Mesenchymal stem cell (in vitro differentiated cells and primary cell): ENCODE data around the gene MEF2A.

ENCODE experiments used
- DNase-seq: peaks from one replicate; pipeline ENCODE4 v3.0.0-alpha.2; 2013
- H2AFZ ChIP-seq: one replicate; pipeline ENCODE4 v1.6.1; 2013; ENCODE audit warnings: low read depth, mild to moderate bottlenecking, control low read depth, inconsistent platforms, low read length, moderate library complexity
- H2AK5ac ChIP-seq: 2 replicates; pipeline ENCODE4 v1.6.1; 2013; ENCODE audit warnings: low read length, moderate library complexity, mild to moderate bottlenecking, inconsistent platforms; ENCODE audit not compliant: severe bottlenecking
- H2BK120ac ChIP-seq: one replicate; pipeline ENCODE4 v1.6.1; 2013; ENCODE audit warnings: low read depth, mild to moderate bottlenecking, inconsistent platforms, low read length, moderate library complexity
- H2BK12ac ChIP-seq, 2 experiments: one replicate each; pipeline ENCODE4 v1.6.1; 2013; ENCODE audit warnings: inconsistent platforms in 2 of 2, low read length in 2 of 2, mild to moderate bottlenecking in 2 of 2, moderate library complexity in 2 of 2, control low read depth in 1 of 2
- H2BK15ac ChIP-seq: one replicate; pipeline ENCODE4 v1.6.1; 2013; ENCODE audit warnings: mild to moderate bottlenecking, low read depth, inconsistent platforms; ENCODE audit not compliant: poor library complexity, severe bottlenecking
- H2BK5ac ChIP-seq: 2 replicates; pipeline ENCODE4 v1.6.1; 2013; ENCODE audit warnings: low read depth, mild to moderate bottlenecking, low read length, control low read depth, inconsistent platforms; ENCODE audit not compliant: poor library complexity, severe bottlenecking
- H3K14ac ChIP-seq, 2 experiments: one replicate each; pipeline ENCODE4 v1.6.1; 2013; ENCODE audit warnings: inconsistent platforms in 2 of 2, low read length in 2 of 2, control low read depth in 1 of 2, mild to moderate bottlenecking in 1 of 2, moderate library complexity in 1 of 2
- H3K18ac ChIP-seq, 2 experiments: one replicate each; pipeline ENCODE4 v1.6.1; 2013; ENCODE audit warnings: inconsistent platforms in 2 of 2, low read length in 2 of 2, control low read depth in 1 of 2, low read depth in 1 of 2, mild to moderate bottlenecking in 1 of 2
- H3K23ac ChIP-seq, 2 experiments: one replicate each; pipeline ENCODE4 v1.6.1; 2013; ENCODE audit warnings: inconsistent platforms in 2 of 2, low read length in 2 of 2, mild to moderate bottlenecking in 2 of 2, moderate library complexity in 2 of 2, control low read depth in 1 of 2
- H3K27ac ChIP-seq: 2 replicates; pipeline ENCODE4 v1.5.1; 2013; ENCODE audit warnings: mild to moderate bottlenecking, moderate library complexity, low read length, control low read depth, inconsistent platforms; ENCODE audit not compliant: poor library complexity, severe bottlenecking
- H3K27me3 ChIP-seq, 2 experiments: 2 replicates each; pipeline versions ENCODE4 v1.6.1 to v1.7.0; 2013; ENCODE audit warnings: low read length in 2 of 2, mild to moderate bottlenecking in 2 of 2, moderate library complexity in 2 of 2, control low read depth in 1 of 2, inconsistent platforms in 1 of 2; ENCODE audit not compliant: control insufficient read depth in 1 of 2, insufficient read depth in 1 of 2
- H3K36me3 ChIP-seq, 2 experiments: 2 replicates each; pipeline versions ENCODE4 v1.6.1 to v1.7.0; 2013; ENCODE audit warnings: low read length in 2 of 2, control low read depth in 1 of 2, inconsistent platforms in 1 of 2, low read depth in 1 of 2, mild to moderate bottlenecking in 1 of 2; ENCODE audit not compliant: insufficient read depth in 2 of 2, control insufficient read depth in 1 of 2
- H3K4ac ChIP-seq, 2 experiments: one replicate each; pipeline ENCODE4 v1.6.1; 2013; ENCODE audit warnings: inconsistent platforms in 2 of 2, low read length in 2 of 2, mild to moderate bottlenecking in 2 of 2, moderate library complexity in 2 of 2, control low read depth in 1 of 2, low read depth in 1 of 2
- H3K4me1 ChIP-seq: 2 replicates; pipeline ENCODE4 v1.6.1; 2013; ENCODE audit warnings: low read depth, low read length, control low read depth; ENCODE audit not compliant: control insufficient read depth, insufficient read depth
- H3K4me2 ChIP-seq: 2 replicates; pipeline ENCODE4 v1.6.1; 2013; ENCODE audit warnings: low read length, mild to moderate bottlenecking, inconsistent platforms; ENCODE audit not compliant: poor library complexity, severe bottlenecking
- H3K4me3 ChIP-seq, 2 experiments: 2 replicates each; pipeline versions ENCODE4 v1.5.1 to v1.7.0; 2013; ENCODE audit warnings: low read length in 2 of 2, mild to moderate bottlenecking in 2 of 2, control low read depth in 1 of 2, low read depth in 1 of 2; ENCODE audit not compliant: insufficient read depth in 1 of 2
- H3K79me1 ChIP-seq: replicated peaks from 2 replicates; pipeline ENCODE4 v1.6.1; 2013; ENCODE audit warnings: mild to moderate bottlenecking, control low read depth, low read length, inconsistent platforms; ENCODE audit not compliant: poor library complexity, severe bottlenecking
- H3K9ac ChIP-seq: 2 replicates; pipeline ENCODE4 v1.7.0; 2013; ENCODE audit warnings: mild to moderate bottlenecking, low read length, moderate library complexity
- H3K9me3 ChIP-seq: 2 replicates; pipeline ENCODE4 v1.7.0; 2013; ENCODE audit warnings: mild to moderate bottlenecking, low read length; ENCODE audit not compliant: control insufficient read depth
- H4K8ac ChIP-seq: one replicate; pipeline ENCODE4 v1.6.1; 2013; ENCODE audit warnings: inconsistent platforms, mild to moderate bottlenecking, low read length, moderate library complexity
- H4K91ac ChIP-seq: one replicate; pipeline ENCODE4 v1.6.1; 2013; ENCODE audit warnings: mild to moderate bottlenecking, low read length, inconsistent platforms
- WGBS: methylation state at CpG from one replicate; pipeline ENCODE4 v1.1.7; 2013; ENCODE audit warnings: mixed read lengths; 5-methylcytosine and 5-hydroxymethylcytosine counted together

Gene MEF2A

DNA sequence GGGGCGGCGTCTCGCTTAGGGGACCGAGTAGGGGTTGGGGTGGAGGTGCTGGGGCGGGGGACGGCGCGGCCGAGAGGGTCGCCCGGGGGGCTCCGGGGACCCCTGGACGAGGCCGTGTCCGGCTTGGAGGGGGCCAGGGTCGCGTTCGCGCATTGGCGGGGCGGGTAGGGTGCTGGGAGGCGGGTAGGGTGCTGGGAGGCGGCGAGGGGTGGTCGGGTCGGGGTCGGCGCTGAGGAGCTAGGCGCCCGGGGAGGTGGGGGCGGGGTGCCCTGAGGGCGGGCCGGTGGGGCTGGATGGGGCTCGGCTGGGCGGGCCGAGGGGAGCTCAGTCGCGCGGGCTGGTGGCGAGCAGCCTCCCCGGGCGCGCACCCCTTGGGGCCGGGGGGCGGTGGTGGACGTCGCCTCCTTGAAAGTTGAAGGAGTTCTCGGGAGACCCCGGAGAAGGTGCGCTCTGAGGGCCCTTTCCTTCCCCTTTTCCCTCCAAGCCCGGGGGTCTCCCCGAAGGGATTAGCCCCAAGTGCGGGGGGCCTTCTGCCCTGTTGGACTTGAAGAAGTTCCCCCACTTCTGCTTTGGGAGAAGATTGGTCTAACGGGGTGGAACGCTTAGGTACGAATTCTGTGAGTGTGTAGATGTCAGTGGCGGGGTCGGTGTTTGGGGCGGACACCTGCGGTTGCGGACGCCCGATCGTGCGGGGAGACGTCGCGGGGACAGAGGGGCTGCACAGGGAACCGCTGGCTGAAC, 543 bp downstream of the MEF2A start:
- H3K14ac ChIP-seq: peak overlapping the region; percentile 25 to 95
- peak overlapping the region in 1 of 2 experiments; percentile 93 for H3K23ac ChIP-seq
- H2BK12ac ChIP-seq: peak overlapping the region in 1 of 2 experiments; percentile 70
- peak overlapping the region; percentile 40 for H4K8ac ChIP-seq
- H3K9ac ChIP-seq: peak overlapping the region; percentile 97
- no peaks in the 10 kb centered on the region for H3K36me3 ChIP-seq
- under 1% methylated on average over 32 of the region's 69 CpGs for WGBS
- peak overlapping the region; percentile 89 for H2BK120ac ChIP-seq
- no peak overlapping the region for H2AFZ ChIP-seq
- peaks cover 0 to 5% of the 10 kb centered on the region in 2 experiments for H3K27me3 ChIP-seq
- peak overlapping the region; percentile 98 for H3K18ac ChIP-seq
- peak; percentile 17 for DNase-seq
- H3K27ac ChIP-seq: no peak overlapping the region
- no peak overlapping the region for H2AK5ac ChIP-seq
- peak overlapping the region; percentile 86 for H4K91ac ChIP-seq
- H3K4me2 ChIP-seq: peak overlapping the region; percentile 89
- H3K4me3 ChIP-seq: peak overlapping the region; percentile 89
- peaks cover 6% of the 10 kb centered on the region for H3K79me1 ChIP-seq
- peak overlapping the region; percentile 59 for H2BK5ac ChIP-seq
- no peaks in the 10 kb centered on the region for H3K9me3 ChIP-seq
- H3K4me1 ChIP-seq: peaks cover 3% of the 10 kb centered on the region
- H2BK15ac ChIP-seq: peak overlapping the region; percentile 95
- peak overlapping the region; percentile 94 to 96 for H3K4ac ChIP-seq

DNA sequence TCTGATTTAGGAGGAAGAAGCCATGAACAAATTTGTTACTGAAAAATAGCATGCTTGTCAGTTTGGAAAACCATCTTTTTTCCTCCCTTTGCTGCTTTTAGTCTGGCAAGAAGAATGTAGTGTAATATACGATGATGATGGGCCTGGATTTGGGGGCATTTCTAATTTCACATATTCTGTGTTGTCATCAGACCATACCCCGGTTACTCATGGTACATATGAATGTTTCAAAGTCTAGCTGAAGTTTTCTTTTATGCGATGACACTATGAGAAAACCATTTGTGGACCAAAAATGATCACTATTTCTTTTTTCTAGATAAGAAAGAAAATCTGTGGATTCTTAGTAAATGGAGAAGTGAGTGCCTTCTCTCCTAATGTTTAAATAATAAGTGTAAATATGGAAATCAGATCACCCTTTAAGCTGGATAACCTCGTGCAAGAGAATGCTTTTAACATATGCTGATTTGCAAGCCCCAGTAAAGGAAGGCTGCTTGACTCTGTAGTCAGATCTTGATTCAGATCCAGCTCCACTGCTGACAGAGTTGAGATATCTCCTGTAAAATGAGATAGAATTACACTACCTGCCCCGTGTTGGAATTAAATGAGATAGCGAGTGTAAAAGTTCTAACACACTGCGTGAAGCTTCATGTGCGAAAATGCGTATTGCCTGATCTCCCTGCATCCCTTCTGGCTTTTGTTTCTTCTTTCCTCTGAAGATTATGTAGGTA, 3.0 kb downstream of the MEF2A start:
- H2AFZ ChIP-seq: no peak overlapping the region
- peak overlapping the region; percentile 2 for H4K8ac ChIP-seq
- H3K27ac ChIP-seq: no peak overlapping the region
- H2AK5ac ChIP-seq: no peak overlapping the region
- H3K9me3 ChIP-seq: no peaks in the 10 kb centered on the region
- H3K4me2 ChIP-seq: no peak overlapping the region
- no peak for DNase-seq
- H3K36me3 ChIP-seq: no peaks in the 10 kb centered on the region
- peak overlapping the region; percentile 89 for H3K9ac ChIP-seq
- H3K23ac ChIP-seq: no peak overlapping the region
- no peak overlapping the region for H3K4ac ChIP-seq
- H3K18ac ChIP-seq: no peak overlapping the region
- H3K27me3 ChIP-seq: no peaks in the 10 kb centered on the region
- 75% methylated on average over 7 of the region's 9 CpGs for WGBS
- peak overlapping the region in 1 of 2 experiments; percentile 82 for H3K4me3 ChIP-seq
- H2BK15ac ChIP-seq: no peak overlapping the region
- no peak overlapping the region for H3K14ac ChIP-seq
- H3K79me1 ChIP-seq: peaks cover 6% of the 10 kb centered on the region
- H3K4me1 ChIP-seq: peaks cover 3% of the 10 kb centered on the region
- no peak overlapping the region for H2BK12ac ChIP-seq
- no peak overlapping the region for H4K91ac ChIP-seq
- H2BK5ac ChIP-seq: no peak overlapping the region
- H2BK120ac ChIP-seq: no peak overlapping the region

DNA sequence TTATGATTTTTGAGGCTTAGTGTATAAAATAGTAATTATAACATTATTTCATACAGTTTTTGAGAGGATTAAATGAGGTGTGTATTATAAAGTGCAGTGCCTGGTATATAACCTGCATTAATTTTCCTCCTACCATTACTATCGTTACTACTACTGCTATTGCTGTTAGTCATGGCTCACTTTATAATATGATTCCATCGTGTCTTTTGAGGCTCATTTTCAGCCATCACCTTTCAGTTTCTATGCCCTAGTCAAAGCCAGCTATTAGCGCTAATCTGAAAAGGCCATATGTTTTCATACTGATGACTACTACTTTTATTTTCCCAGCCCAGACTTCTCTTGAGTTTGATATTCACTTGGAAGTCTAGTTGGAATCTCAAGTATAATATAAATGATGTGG, 5.5 kb downstream of the MEF2A start:
- H3K79me1 ChIP-seq: peaks cover 9% of the 10 kb centered on the region
- no peak overlapping the region for H2BK5ac ChIP-seq
- H2BK12ac ChIP-seq: no peak overlapping the region
- no peak overlapping the region for H3K4me3 ChIP-seq
- H3K36me3 ChIP-seq: peaks cover 0 to 3% of the 10 kb centered on the region in 2 experiments
- H3K4me2 ChIP-seq: no peak overlapping the region
- H2AFZ ChIP-seq: no peak overlapping the region
- H3K27ac ChIP-seq: no peak overlapping the region
- no peak for DNase-seq
- H3K9ac ChIP-seq: no peak overlapping the region
- H4K8ac ChIP-seq: no peak overlapping the region
- no peak overlapping the region for H3K14ac ChIP-seq
- no peak overlapping the region for H2AK5ac ChIP-seq
- H3K23ac ChIP-seq: no peak overlapping the region
- H3K9me3 ChIP-seq: no peaks in the 10 kb centered on the region
- WGBS: 100% methylated on average over 3 of the region's 3 CpGs
- H2BK15ac ChIP-seq: no peak overlapping the region
- no peak overlapping the region for H2BK120ac ChIP-seq
- H3K4me1 ChIP-seq: peaks cover 2% of the 10 kb centered on the region
- H3K27me3 ChIP-seq: no peaks in the 10 kb centered on the region
- no peak overlapping the region for H4K91ac ChIP-seq
- no peak overlapping the region for H3K4ac ChIP-seq
- H3K18ac ChIP-seq: no peak overlapping the region

DNA sequence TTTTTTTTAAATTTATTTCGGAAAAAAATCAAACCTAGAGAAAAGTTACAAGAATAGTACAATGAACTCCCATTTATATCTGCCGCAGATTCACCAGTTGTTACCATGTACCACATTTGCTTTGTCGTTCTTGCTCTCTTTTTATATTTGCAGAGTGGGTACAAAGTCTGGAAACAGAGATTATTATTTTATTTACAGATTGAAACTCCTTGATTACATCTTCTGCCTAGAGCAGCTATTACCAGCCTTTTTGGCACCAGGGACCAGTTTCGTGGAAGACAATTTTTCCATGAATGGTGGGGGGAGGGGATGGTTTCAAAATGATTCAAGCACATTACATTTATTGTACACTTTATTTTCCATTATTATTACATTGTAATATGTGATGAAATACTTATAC, 8.3 kb downstream of the MEF2A start:
- no peak overlapping the region for H3K14ac ChIP-seq
- H3K9ac ChIP-seq: no peak overlapping the region
- H2BK12ac ChIP-seq: no peak overlapping the region
- H2AFZ ChIP-seq: no peak overlapping the region
- H3K18ac ChIP-seq: no peak overlapping the region
- H3K27ac ChIP-seq: no peak overlapping the region
- H2BK120ac ChIP-seq: no peak overlapping the region
- no peak overlapping the region for H3K4ac ChIP-seq
- H2AK5ac ChIP-seq: no peak overlapping the region
- peaks cover 0 to 3% of the 10 kb centered on the region in 2 experiments for H3K36me3 ChIP-seq
- H2BK15ac ChIP-seq: no peak overlapping the region
- peaks cover 5% of the 10 kb centered on the region for H3K79me1 ChIP-seq
- no peak overlapping the region for H3K4me3 ChIP-seq
- no peak overlapping the region for H4K8ac ChIP-seq
- H4K91ac ChIP-seq: no peak overlapping the region
- DNase-seq: no peak
- H3K23ac ChIP-seq: no peak overlapping the region
- H3K9me3 ChIP-seq: no peaks in the 10 kb centered on the region
- peaks cover 2% of the 10 kb centered on the region for H3K4me1 ChIP-seq
- no peak overlapping the region for H2BK5ac ChIP-seq
- no peaks in the 10 kb centered on the region for H3K27me3 ChIP-seq
- no peak overlapping the region for H3K4me2 ChIP-seq
- no CpG with 5 or more reads among the region's 4 CpGs for WGBS
